GM12874 (cell line): ENCODE measurements around the gene LCA5L.

Experiments
- CTCF ChIP-seq: IDR thresholded peaks from 2 replicates; pipeline ENCODE4 v1.5.1; 2011; ENCODE audit warnings: low read depth, mild to moderate bottlenecking, control low read depth, low read length, moderate library complexity; ENCODE audit not compliant: insufficient read depth

Gene LCA5L

GRCh38 chr21:39479164-39479813 lies 33.7 kb upstream of the LCA5L start:
- TF ChIP-seq CTCF, result no peak

- TF ChIP-seq CTCF, result no peak
Measured at GRCh38 chr21:39474611-39475010, 29.0 kb upstream of the LCA5L start.

- no peak for TF ChIP-seq CTCF
Measured at GRCh38 chr21:39472786-39473185, 27.2 kb upstream of the LCA5L start.

GRCh38 chr21:39471598-39471997 lies 26.0 kb upstream of the LCA5L start:
- no peak for TF ChIP-seq CTCF

- no peak for TF ChIP-seq CTCF
Measured at GRCh38 chr21:39468559-39468958, 23.0 kb upstream of the LCA5L start.

- TF ChIP-seq CTCF, result no peak
Measured at GRCh38 chr21:39467746-39468145, 22.2 kb upstream of the LCA5L start.

- TF ChIP-seq CTCF, result no peak
Measured at GRCh38 chr21:39466584-39466983, 21.0 kb upstream of the LCA5L start.
